DLD1 (cell line): Measurements from ENCODE around the gene CFAP46.
"Not testable (repeated sequence)": the region's sequence is repeated elsewhere in the genome, so short reads cannot be mapped to it uniquely, and the experiment has no call there.

Experiments used
- in situ Hi-C: cut with HindIII; loops from 2 replicates; pipeline ENCODE4 v1.10.0; 2017; ENCODE audit warnings: low sequenced_read_pairs

CFAP46 gene

GRCh38 chr10:132907821-132908620 lies 34.3 kb downstream of the CFAP46 start:
- in situ Hi-C loops = no loop called here

DNA sequence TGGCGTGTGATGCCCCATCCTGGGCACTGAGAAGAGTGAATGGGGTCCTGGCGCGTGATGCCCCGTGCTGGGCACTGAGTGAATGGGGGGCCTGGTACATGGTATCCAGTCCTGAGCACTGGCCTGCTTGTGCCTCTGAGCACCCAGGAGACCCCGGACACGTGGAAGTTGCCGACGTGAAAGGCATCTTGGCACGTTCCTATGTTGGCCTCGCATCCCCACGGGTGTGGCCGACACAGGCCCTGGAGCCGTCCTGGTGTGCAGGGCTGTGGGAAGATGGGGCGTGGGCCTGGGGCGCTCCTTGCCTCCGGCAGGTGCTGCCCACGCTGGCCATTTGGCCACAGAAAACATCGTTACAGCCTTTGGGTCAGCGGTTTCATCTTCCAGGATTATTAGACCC lies 35.5 kb downstream of the CFAP46 start:
- in situ Hi-C loops = no loop called here

DNA sequence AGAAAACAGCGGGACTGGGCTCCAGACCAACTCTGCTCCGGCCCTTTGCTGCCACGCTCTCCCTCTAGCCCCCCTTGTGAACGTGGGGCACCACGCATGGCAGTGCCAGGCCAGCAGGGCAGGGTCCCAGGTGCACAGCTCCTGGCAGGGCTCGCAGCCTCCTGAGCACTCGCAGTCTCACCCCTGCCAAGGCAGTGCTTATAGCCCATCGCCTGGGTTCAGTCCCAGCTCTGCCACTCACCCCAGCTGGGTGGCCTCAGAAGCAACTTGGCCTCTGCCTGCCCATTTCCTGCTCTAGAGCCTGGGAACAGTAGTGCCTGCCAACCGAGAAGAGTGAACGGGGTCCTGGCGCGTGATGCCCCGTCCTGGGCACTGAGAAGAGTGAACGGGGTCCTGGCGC lies 36.3 kb downstream of the CFAP46 start:
- in situ Hi-C loops = no loop called here

DNA sequence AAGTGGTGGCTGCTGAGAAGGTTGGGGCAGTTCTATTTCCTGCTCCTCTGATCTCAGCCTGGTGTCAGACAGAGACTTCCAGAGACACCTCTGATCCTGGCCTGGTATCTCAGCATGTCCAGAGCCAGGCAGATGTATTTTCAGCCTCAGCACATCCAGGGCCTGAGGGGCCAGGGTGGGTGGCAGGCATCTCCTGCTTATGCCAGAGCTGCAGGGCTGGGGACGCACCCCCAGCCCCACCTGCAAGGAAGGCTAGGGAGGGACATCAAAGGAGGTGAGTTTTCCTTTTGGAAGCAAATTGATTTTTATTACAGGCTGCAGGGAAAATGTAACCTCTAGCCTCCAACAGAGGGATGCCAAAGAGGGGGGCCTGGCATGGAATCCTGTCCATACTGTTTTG lies 36.7 kb downstream of the CFAP46 start:
- in situ Hi-C loops = no loop called here

- in situ Hi-C loops = no loop called here
Observed at GRCh38 chr10:132904814-132905649, 37.3 kb downstream of the CFAP46 start.

- in situ Hi-C loops = no loop called here
Observed at GRCh38 chr10:132904181-132904813, 38.1 kb downstream of the CFAP46 start.

- in situ Hi-C loops = not testable (repeated sequence)
Observed at GRCh38 chr10:132902656-132903575, 39.5 kb downstream of the CFAP46 start.

- in situ Hi-C loops = no loop called here
Observed at GRCh38 chr10:132901351-132901750, 41.0 kb downstream of the CFAP46 start.

GRCh38 chr10:132900211-132900756 lies 42.1 kb downstream of the CFAP46 start:
- in situ Hi-C loops = no loop called here

DNA sequence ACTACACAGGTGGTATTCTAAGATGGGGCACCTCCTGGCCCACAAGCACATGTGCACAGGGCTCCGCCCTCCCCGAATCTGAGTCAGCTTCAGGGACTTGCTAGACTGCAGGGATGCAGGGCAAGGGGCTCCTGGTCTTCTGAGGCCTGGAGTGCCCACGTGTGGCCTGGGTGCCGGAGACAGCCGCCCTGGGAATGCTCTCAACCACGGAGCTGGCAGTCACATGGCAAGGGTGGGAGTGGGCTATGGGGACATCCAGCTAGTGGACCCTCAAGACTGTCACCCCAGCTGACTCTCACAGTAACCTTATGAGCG lies 42.7 kb downstream of the CFAP46 start:
- in situ Hi-C loops = no loop called here

GRCh38 chr10:132899054-132899750 lies 43.2 kb downstream of the CFAP46 start:
- in situ Hi-C loops = no loop called here

- in situ Hi-C loops = no loop called here
Observed at GRCh38 chr10:132898391-132899053, 43.8 kb downstream of the CFAP46 start.

DNA sequence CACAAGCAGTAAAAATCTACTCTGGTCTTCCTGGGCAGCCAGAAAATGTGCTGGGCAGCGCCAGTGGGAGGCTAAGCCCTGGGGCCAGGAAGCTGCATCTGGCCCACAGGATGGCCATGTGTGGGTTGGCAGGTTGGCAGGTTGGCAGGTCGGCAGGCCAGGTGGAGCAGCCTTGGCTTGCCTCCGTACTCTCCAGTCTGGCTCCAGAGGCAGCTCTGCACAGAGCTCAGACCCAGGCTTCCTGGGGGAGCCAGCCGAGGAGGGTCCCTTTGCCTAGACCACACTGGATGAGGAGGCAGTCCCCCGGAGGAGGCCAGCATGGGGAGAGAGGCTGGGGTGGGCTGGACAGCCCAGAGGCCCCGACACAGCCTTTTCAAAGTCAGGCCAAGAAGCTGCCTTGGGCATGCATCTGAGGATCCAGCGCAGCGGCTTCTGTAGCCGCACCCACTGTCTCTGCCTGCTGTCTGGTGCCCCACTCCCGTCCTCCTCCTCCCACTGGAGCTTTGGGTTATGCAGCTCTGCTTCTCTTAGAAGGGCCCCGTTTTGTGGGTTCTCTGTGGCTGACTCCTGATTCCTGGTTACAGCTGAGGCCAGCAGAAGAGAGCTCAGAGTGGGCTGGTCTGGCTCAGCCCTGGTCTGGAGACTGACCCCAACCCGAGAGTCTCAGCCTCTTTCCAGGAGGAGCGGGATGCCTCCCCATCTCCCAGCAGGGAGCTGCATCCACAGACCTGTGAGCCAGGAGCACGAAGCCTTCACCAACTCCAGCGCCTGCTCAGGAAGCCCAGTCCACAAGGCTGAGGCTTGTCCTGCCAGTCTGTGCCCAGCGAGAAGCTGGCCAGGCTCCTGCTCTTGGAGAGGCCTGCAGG lies 44.6 kb downstream of the CFAP46 start:
- in situ Hi-C loops = no loop called here

DNA sequence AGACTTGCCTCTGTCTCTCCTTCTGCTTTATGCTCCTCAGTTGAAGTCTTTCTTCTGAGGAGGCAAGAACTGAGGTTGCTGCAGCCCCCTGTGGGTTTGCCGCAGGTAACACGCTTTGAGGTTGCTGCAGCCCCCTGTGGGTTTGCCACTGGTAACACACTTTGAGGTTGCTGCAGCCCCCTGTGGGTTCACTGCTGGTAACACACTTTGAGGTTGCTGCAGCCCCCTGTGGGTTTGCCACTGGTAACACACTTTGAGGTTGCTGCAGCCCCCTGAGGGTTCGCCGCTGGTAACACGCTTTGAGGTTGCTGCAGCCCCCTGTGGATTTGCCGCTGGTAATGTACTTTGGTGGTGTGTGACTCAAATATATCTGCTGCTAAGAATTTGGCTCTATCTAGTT lies 48.6 kb downstream of the CFAP46 start:
- in situ Hi-C loops = not testable (repeated sequence)

DNA sequence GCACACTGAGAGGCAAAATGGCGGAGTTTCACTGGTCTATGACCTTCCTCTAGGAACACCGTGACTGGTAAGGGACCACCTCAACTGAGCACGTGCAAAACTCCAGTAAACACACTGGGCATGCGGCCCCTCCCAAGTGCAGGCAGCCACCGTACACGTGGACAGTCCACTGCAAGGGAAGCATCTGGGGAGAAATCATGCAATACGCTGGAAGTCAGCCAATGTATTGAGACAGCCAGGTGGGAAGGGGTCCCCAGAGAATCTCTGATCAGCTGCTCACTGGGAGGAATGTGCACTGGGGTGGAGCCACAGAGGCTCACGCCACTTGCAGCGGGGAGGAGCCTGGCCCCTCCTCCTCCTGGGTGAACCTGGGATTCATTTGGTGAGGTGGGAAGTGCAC lies 49.3 kb downstream of the CFAP46 start:
- in situ Hi-C loops = no loop called here

DNA sequence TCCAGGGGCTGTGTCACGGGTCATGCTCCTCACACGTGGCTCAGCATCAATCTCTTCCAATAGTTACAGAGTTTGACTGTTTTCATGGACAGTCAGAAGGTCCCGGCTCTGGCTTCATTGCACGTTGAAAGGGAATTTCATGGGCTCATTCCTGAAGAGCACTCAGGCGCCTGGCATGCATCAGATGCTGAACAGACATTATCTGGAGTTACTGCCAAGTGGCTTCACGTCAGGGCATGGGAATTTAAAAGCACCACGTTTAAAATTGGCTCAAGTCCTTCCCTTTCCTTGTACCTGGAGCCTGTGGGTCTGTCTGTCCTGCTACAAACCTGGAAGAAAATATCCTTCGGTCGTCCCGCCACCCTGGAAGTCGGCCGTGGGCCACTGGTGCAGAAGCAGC lies 50.4 kb downstream of the CFAP46 start:
- in situ Hi-C loops = no loop called here

- in situ Hi-C loops = no loop called here
Observed at GRCh38 chr10:132891368-132891767, 51.0 kb downstream of the CFAP46 start.

DNA sequence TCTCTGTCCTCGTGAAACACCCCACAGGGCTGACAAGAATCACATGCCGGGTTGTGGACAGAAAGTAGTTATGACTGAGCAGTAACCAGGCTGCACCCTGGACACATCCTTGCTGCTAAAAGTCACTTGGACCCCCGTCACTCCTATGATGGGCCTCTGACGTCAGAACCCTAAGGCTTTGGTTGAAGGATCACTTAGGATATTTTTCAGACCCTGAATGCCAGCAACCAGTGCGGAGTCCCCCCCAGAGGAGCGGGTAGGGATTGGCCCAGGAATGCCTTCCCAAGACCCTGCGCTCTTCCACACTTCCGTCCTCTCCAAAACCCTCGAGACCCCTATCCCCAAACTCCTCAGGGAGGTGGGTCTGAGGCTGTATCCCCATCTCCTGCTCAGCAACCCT lies 52.1 kb downstream of the CFAP46 start:
- in situ Hi-C loops = no loop called here
